ENCODE measurements around the gene BRD7.
"Not testable (repeated sequence)": the region's sequence is repeated elsewhere in the genome, so short reads cannot be mapped to it uniquely, and the experiment has no call there.

BRD7 gene

GRCh38 chr16:50365791-50366575, 2.8 kb downstream of the BRD7 start:
- no peak overlapping the region for H3K4me3 ChIP-seq (ENCODE audit: low read length)
- DNase-seq (ENCODE audit: low read depth, low spot score): no peak

GRCh38 chr16:50363656-50364055, 5.1 kb downstream of the BRD7 start:
- DNase-seq (ENCODE audit: low read depth, low spot score): no peak
- no peak overlapping the region for H3K4me3 ChIP-seq (ENCODE audit: low read length)

GRCh38 chr16:50360779-50361178, 8.0 kb downstream of the BRD7 start:
- no peak overlapping the region for H3K4me3 ChIP-seq (ENCODE audit: low read length)
- no peak for DNase-seq (ENCODE audit: low read depth, low spot score)

- no peak overlapping the region for H3K4me3 ChIP-seq (ENCODE audit: low read length)
- no peak for DNase-seq (ENCODE audit: low read depth, low spot score)
Observed at GRCh38 chr16:50360033-50360778, 8.6 kb downstream of the BRD7 start.

GRCh38 chr16:50359626-50360025, 9.2 kb downstream of the BRD7 start:
- DNase-seq (ENCODE audit: low read depth, low spot score): no peak
- H3K4me3 ChIP-seq (ENCODE audit: low read length): no peak overlapping the region

- no peak for DNase-seq (ENCODE audit: low read depth, low spot score)
- no peak overlapping the region for H3K4me3 ChIP-seq (ENCODE audit: low read length)
Observed at GRCh38 chr16:50354629-50355456, 13.9 kb downstream of the BRD7 start.

GRCh38 chr16:50354082-50354481, 14.7 kb downstream of the BRD7 start:
- DNase-seq (ENCODE audit: low read depth, low spot score): no peak
- no peak overlapping the region for H3K4me3 ChIP-seq (ENCODE audit: low read length)

- DNase-seq (ENCODE audit: low read depth, low spot score): no peak
- H3K4me3 ChIP-seq (ENCODE audit: low read length): no peak overlapping the region
Observed at GRCh38 chr16:50351952-50352351, 16.8 kb downstream of the BRD7 start.

GRCh38 chr16:50351116-50351515, 17.7 kb downstream of the BRD7 start:
- no peak for DNase-seq (ENCODE audit: low read depth, low spot score)

GRCh38 chr16:50345210-50345609, 23.6 kb downstream of the BRD7 start:
- not testable (repeated sequence) for DNase-seq (ENCODE audit: low read depth, low spot score)

More at GRCh38 chr16:50351116-50351515, 17.7 kb downstream of the BRD7 start:
- no peak overlapping the region for H3K4me3 ChIP-seq (ENCODE audit: low read length)

GRCh38 chr16:50343566-50343965, 25.2 kb downstream of the BRD7 start:
- not testable (repeated sequence) for DNase-seq (ENCODE audit: low read depth, low spot score); H3K4me3 ChIP-seq (ENCODE audit: low read length)

More at GRCh38 chr16:50345210-50345609, 23.6 kb downstream of the BRD7 start:
- H3K4me3 ChIP-seq (ENCODE audit: low read length): not testable (repeated sequence)

- DNase-seq (ENCODE audit: low read depth, low spot score): no peak
- H3K4me3 ChIP-seq (ENCODE audit: low read length): no peak overlapping the region
Observed at GRCh38 chr16:50340578-50340977, 28.2 kb downstream of the BRD7 start.

- no peak for DNase-seq (ENCODE audit: low read depth, low spot score)
- H3K4me3 ChIP-seq (ENCODE audit: low read length): no peak overlapping the region
Observed at GRCh38 chr16:50338371-50339231, 30.2 kb downstream of the BRD7 start.

- DNase-seq (ENCODE audit: low read depth, low spot score): no peak
Observed at GRCh38 chr16:50336884-50337283, 31.9 kb downstream of the BRD7 start.

GRCh38 chr16:50335196-50335958, 33.4 kb downstream of the BRD7 start:
- no peak for DNase-seq (ENCODE audit: low read depth, low spot score)
- H3K4me3 ChIP-seq (ENCODE audit: low read length): no peak overlapping the region

More at GRCh38 chr16:50336884-50337283, 31.9 kb downstream of the BRD7 start:
- H3K4me3 ChIP-seq (ENCODE audit: low read length): no peak overlapping the region

GRCh38 chr16:50334106-50334975, 34.4 kb downstream of the BRD7 start:
- no peak overlapping the region for H3K4me3 ChIP-seq (ENCODE audit: low read length)
- no peak for DNase-seq (ENCODE audit: low read depth, low spot score)

GRCh38 chr16:50332599-50332998, 36.2 kb downstream of the BRD7 start:
- no peak for DNase-seq (ENCODE audit: low read depth, low spot score)

More at GRCh38 chr16:50332599-50332998, 36.2 kb downstream of the BRD7 start:
- H3K4me3 ChIP-seq (ENCODE audit: low read length): no peak overlapping the region

Measured in Jurkat, Clone E6-1 (cell line).